ENCODE results near the gene ZNF750.

DNA sequence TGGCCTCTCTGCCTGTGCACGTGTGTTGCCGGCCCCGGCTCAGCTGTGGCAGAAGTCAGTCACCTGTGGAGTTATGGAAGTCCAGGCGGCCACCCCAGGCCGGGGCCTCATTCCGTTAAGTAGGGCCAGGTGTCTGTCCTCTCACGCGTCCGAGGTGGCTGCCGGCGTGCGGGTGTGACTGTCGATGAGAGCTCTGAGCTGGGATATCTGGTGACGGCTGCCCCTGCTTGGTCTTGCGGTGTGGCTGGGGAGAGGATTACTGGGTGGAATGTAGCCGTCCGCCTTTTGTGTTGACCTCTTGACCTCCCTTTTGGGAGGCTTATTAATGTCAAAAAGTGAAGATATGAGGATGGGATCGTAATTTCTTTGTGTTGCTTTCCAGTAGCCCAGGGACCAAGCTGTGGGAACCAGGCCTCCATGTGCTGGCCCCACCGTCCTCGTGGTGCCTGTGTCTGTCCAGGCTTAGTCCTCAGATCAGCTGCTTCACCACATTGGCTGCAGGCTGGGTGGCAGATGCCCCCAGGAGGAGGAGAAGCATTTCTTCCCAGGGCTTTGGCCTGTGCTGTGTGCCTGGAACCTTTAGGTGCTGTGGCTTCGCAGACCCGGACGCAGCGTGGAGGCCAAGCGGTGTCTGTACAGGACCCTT, 23.0 kb upstream of the ZNF750 start:
- TF ChIP-seq, protein P1, sequence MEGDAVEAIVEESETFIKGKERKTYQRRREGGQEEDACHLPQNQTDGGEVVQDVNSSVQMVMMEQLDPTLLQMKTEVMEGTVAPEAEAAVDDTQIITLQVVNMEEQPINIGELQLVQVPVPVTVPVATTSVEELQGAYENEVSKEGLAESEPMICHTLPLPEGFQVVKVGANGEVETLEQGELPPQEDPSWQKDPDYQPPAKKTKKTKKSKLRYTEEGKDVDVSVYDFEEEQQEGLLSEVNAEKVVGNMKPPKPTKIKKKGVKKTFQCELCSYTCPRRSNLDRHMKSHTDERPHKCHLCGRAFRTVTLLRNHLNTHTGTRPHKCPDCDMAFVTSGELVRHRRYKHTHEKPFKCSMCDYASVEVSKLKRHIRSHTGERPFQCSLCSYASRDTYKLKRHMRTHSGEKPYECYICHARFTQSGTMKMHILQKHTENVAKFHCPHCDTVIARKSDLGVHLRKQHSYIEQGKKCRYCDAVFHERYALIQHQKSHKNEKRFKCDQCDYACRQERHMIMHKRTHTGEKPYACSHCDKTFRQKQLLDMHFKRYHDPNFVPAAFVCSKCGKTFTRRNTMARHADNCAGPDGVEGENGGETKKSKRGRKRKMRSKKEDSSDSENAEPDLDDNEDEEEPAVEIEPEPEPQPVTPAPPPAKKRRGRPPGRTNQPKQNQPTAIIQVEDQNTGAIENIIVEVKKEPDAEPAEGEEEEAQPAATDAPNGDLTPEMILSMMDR (IDR thresholded peaks at IDR 0.05; ENCODE audit: low read length), result no peak
- TF ChIP-seq EZH2 (optimal IDR thresholded peaks at IDR 0.05; ENCODE audit: low read depth, low read length), result no peak

Data from MM.1S (cell line).